IMR-90 (cell line): Measurements from ENCODE around the gene TP53BP1. TPM values are rescaled to one million over a fixed set of nuclear protein-coding genes. Genes with fewer than 3 reads are reported as not detected.

Experiments used
- ATAC-seq: fragments of 200-7000 bp; cut with Tn5 transposase; 2 replicates; pipeline ENCODE4 v1.9.1; 2020; ENCODE audit warnings: low read depth, mild to moderate bottlenecking, moderate library complexity
- BruUV-seq: library from RNA; stranded (reverse); fragments of 400-500 nt; replicated peaks from 2 replicates; lab custom pipeline; 2021; lab: Mats Ljungman, UMichigan
- CTCF ChIA-PET: fragments of 300-600 bp; formaldehyde crosslinking; extraction: SDS; loops from one replicate; lab custom pipeline; 2021; ENCODE audit warnings: antibody characterized with exemption; lab: Yijun Ruan, JAX
- POLR2A ChIA-PET: fragments of 300-600 bp; sonication (Branson Sonifier 250); formaldehyde crosslinking; loops from one replicate; lab custom pipeline; 2022; ENCODE audit warnings: antibody characterized with exemption; ENCODE audit not compliant: unreplicated experiment; lab: Charles Lee
- DNase-seq: peaks from one replicate; pipeline ENCODE4 v3.0.0; 2013
- H2AFZ ChIP-seq: replicated peaks from 2 replicates; pipeline ENCODE3; 2013; ENCODE audit warnings: low read length, mild to moderate bottlenecking; ENCODE audit not compliant: poor library complexity
- H2AK5ac ChIP-seq: 2 replicates; pipeline ENCODE4 v1.6.1; 2013; ENCODE audit warnings: low read depth, low read length, inconsistent platforms
- H2AK9ac ChIP-seq: replicated peaks from 2 replicates; pipeline ENCODE3; 2013; ENCODE audit warnings: mild to moderate bottlenecking, low read depth, low read length, moderate library complexity; ENCODE audit not compliant: poor library complexity
- H2BK120ac ChIP-seq: 2 replicates; pipeline ENCODE4 v1.6.1; 2013; ENCODE audit warnings: low read depth, low read length, inconsistent platforms
- H2BK15ac ChIP-seq: 3 replicates; pipeline ENCODE4 v1.6.1; 2013; ENCODE audit warnings: low read depth, low read length, inconsistent platforms
- H2BK20ac ChIP-seq: 2 replicates; pipeline ENCODE4 v1.6.1; 2013; ENCODE audit warnings: low read depth, mild to moderate bottlenecking, inconsistent platforms, low read length, moderate library complexity
- H2BK5ac ChIP-seq: 2 replicates; pipeline ENCODE4 v1.6.1; 2013; ENCODE audit warnings: mild to moderate bottlenecking, low read depth, low read length, inconsistent platforms; ENCODE audit not compliant: poor library complexity, severe bottlenecking
- H3K14ac ChIP-seq: replicated peaks from 2 replicates; pipeline ENCODE4 v1.6.1; 2013; ENCODE audit warnings: low read depth, low read length, inconsistent platforms
- H3K18ac ChIP-seq: 2 replicates; pipeline ENCODE4 v1.6.1; 2013; ENCODE audit warnings: low read depth, low read length, control low read depth
- H3K23ac ChIP-seq: 2 replicates; pipeline ENCODE4 v1.6.1; 2013; ENCODE audit warnings: low read depth, low read length, inconsistent platforms
- H3K27ac ChIP-seq: 2 replicates; pipeline ENCODE4 v1.5.1; 2013; ENCODE audit warnings: mild to moderate bottlenecking, control low read depth, low read length; ENCODE audit not compliant: insufficient read depth
- H3K27me3 ChIP-seq: 2 replicates; pipeline ENCODE4 v1.6.1; 2013; ENCODE audit warnings: low read length; ENCODE audit not compliant: control insufficient read depth, insufficient read depth
- H3K36me3 ChIP-seq: 2 replicates; pipeline ENCODE4 v1.6.1; 2013; ENCODE audit warnings: low read length, mixed read lengths; ENCODE audit not compliant: control insufficient read depth, insufficient read depth
- H3K4ac ChIP-seq: 2 replicates; pipeline ENCODE4 v1.6.1; 2013; ENCODE audit warnings: low read depth, low read length, inconsistent platforms
- H3K4me1 ChIP-seq: 2 replicates; pipeline ENCODE4 v1.6.1; 2013; ENCODE audit warnings: low read length, mixed read lengths; ENCODE audit not compliant: control insufficient read depth, insufficient read depth
- H3K4me2 ChIP-seq: 2 replicates; pipeline ENCODE4 v1.6.1; 2013; ENCODE audit warnings: low read depth, mild to moderate bottlenecking, control low read depth, low read length, moderate library complexity
- H3K4me3 ChIP-seq: 2 replicates; pipeline ENCODE4 v1.5.1; 2013; ENCODE audit warnings: low read depth, mild to moderate bottlenecking, control low read depth, low read length, moderate library complexity; ENCODE audit not compliant: insufficient read depth
- H3K56ac ChIP-seq: 2 replicates; pipeline ENCODE4 v1.6.1; 2013; ENCODE audit warnings: low read length, inconsistent platforms; ENCODE audit not compliant: insufficient read depth; ENCODE audit errors: extremely low read depth
- H3K79me1 ChIP-seq, 2 experiments: 2 replicates each; pipeline ENCODE4 v1.6.1; 2013; ENCODE audit warnings: low read length in 2 of 2, inconsistent platforms in 1 of 2, low read depth in 1 of 2
- H3K9ac ChIP-seq: 2 replicates; pipeline ENCODE4 v1.6.1; 2013; ENCODE audit warnings: low read depth, low read length, control low read depth
- H3K9me1 ChIP-seq: 2 replicates; pipeline ENCODE4 v1.6.1; 2013; ENCODE audit warnings: low read length, inconsistent platforms; ENCODE audit not compliant: insufficient read depth
- H3K9me3 ChIP-seq: 2 replicates; pipeline ENCODE4 v1.6.1; 2013; ENCODE audit warnings: low read length; ENCODE audit not compliant: control insufficient read depth, insufficient read depth
- H4K20me1 ChIP-seq: 2 replicates; pipeline ENCODE4 v1.6.1; 2013; ENCODE audit warnings: low read length, inconsistent platforms; ENCODE audit not compliant: insufficient read depth
- H4K5ac ChIP-seq: 2 replicates; pipeline ENCODE4 v1.6.1; 2013; ENCODE audit warnings: mild to moderate bottlenecking, low read depth, low read length, control low read depth
- H4K8ac ChIP-seq, 2 experiments: 2 replicates each; pipeline ENCODE4 v1.6.1; 2013; ENCODE audit warnings: low read depth in 2 of 2, low read length in 2 of 2, control low read depth in 1 of 2, inconsistent platforms in 1 of 2
- H4K91ac ChIP-seq: 2 replicates; pipeline ENCODE4 v1.6.1; 2013; ENCODE audit warnings: low read depth, low read length, inconsistent platforms; ENCODE audit not compliant: insufficient read depth
- CHD1 ChIP-seq: IDR thresholded peaks from 2 replicates; pipeline ENCODE4 v1.6.1; 2012; ENCODE audit warnings: low read depth, low read length, improper control_type of control experiment
- RFX5 ChIP-seq: IDR thresholded peaks from 2 replicates; pipeline ENCODE4 v1.8.0; 2012; ENCODE audit warnings: low read depth, mild to moderate bottlenecking, low read length, moderate library complexity
- WGBS, 2 experiments: methylation state at CpG; one replicate each; pipeline versions ENCODE4 v1.1.5 to v1.1.7; 2013; ENCODE audit warnings: missing lambda C conversion rate in 2 of 2; ENCODE audit not compliant: insufficient read length in 1 of 2; ENCODE audit errors: extremely low coverage in 2 of 2; 5-methylcytosine and 5-hydroxymethylcytosine counted together
- dilution Hi-C: fragments of 300-500 bp; cut with HindIII; formaldehyde crosslinking; loops from one replicate; pipeline ENCODE4 v1.14.3; 2018; ENCODE audit warnings: low sequenced_read_pairs; ENCODE audit not compliant: unreplicated experiment
- in situ Hi-C: fragments of 300-500 bp; cut with MboI; formaldehyde crosslinking; loops from 3 replicates; pipeline ENCODE4 v1.14.3; 2019; ENCODE audit warnings: low sequenced_read_pairs, inconsistent platforms, mixed read lengths
- intact Hi-C: fragments of 100-400 bp; cut with micrococcal nuclease; formaldehyde crosslinking; loops from 2 replicates; pipeline ENCODE4 v1.10.0; 2022
- polyA plus RNA-seq, 3 experiments: library from polyadenylated mRNA; depleted of rRNA; stranded (reverse); fragments of >200 nt; gene quantifications; 2 replicates each; pipeline ENCODE4 v1.2.3, GENCODE V29; 2012; ENCODE audit warnings: low replicate concordance in 1 of 3
- total RNA-seq: library from RNA; depleted of rRNA; stranded (reverse); fragments of >200 nt; gene quantifications from 2 replicates; pipeline ENCODE4 v1.2.3, GENCODE V29; 2012

TP53BP1 gene
- total and polyA plus RNA-seq, 2 of the 4 experiments (the other 2 are of a cell fraction): 36.3 to 64.5 TPM

- Histone ChIP-seq H2AK9ac (no peak overlapping the region), H3K4me2 (no peak overlapping the region), H2AFZ (no peak overlapping the region), H3K79me1 (peaks cover 14 to 35% of the 10 kb centered on the region in 2 experiments), H3K9me3 (no peaks in the 10 kb centered on the region), H3K4ac (no peak overlapping the region), H3K23ac (no peak overlapping the region), H3K27ac (no peak overlapping the region), H3K9me1 (peaks cover 10% of the 10 kb centered on the region; the same call in 1 of the 2 replicates), H2BK15ac (no peak overlapping the region), H3K9ac (no peak overlapping the region), H3K27me3 (no peaks in the 10 kb centered on the region), H3K14ac (no peak overlapping the region), H4K5ac (no peak overlapping the region), H3K18ac (no peak overlapping the region), H3K36me3 (peaks cover 20% of the 10 kb centered on the region), H3K56ac (no peak overlapping the region), H4K8ac (no peak overlapping the region), H2BK120ac (no peak overlapping the region), H4K20me1 (no peaks in the 10 kb centered on the region), H2AK5ac (no peak overlapping the region), H3K4me3 (no peak overlapping the region), H2BK20ac (no peak overlapping the region), H2BK5ac (no peak overlapping the region), H4K91ac (no peak overlapping the region), H3K4me1 (peaks cover 5% of the 10 kb centered on the region)
- intact Hi-C loops: loop anchor here (10.0 kb wide), 1 partner anchor 318 kb away; no protein-coding TSS in a partner anchor
- DNase-seq (no peak), ATAC-seq (no peak)
- ChIA-PET CTCF (no interaction called here), POLR2A (no interaction called here)
- BruUV-seq: no TSS peak
- in situ Hi-C loops: no loop called here
- no CpG with 5 or more reads among the region's 2 CpGs for WGBS, 2 experiments
- dilution Hi-C loops: no loop called here
- peak; percentile 50; the same call in 1 of the 2 replicates for TF ChIP-seq RFX5
- no peak for TF ChIP-seq CHD1
Measured at GRCh38 chr15:43446344-43446743, 46.6 kb downstream of the TP53BP1 start.
